Activated naive CD4-positive, alpha-beta T cell treated with anti-CD3 and anti-CD28 coated beads for 36 hours (primary cell): ENCODE measurements around the gene BCOR. TPM values are rescaled to one million over a fixed set of nuclear protein-coding genes. Genes with fewer than 3 reads are reported as not detected.
A peak's percentile ranks its signal among the peaks of the same experiment; 100 is the strongest.

Experiments
- CTCF ChIA-PET: fragments of 350-600 bp; sonication (Branson Sonifier 250); formaldehyde crosslinking; loops from one replicate; lab custom pipeline; 2021; ENCODE audit warnings: antibody characterized with exemption; lab: Charles Lee
- DNase-seq: peaks from one replicate; pipeline ENCODE4 v3.0.0-alpha.2; 2020
- H3K27ac Mint-ChIP-seq: one replicate; pipeline ENCODE4 v1.8.0; 2021; ENCODE audit warnings: mild to moderate bottlenecking, mixed read lengths
- H3K27me3 Mint-ChIP-seq: one replicate; pipeline ENCODE4 v1.8.0; 2021; ENCODE audit warnings: low read depth, mixed read lengths
- H3K36me3 Mint-ChIP-seq: one replicate; pipeline ENCODE4 v1.8.0; 2021; ENCODE audit warnings: low read depth, mixed read lengths
- H3K4me1 Mint-ChIP-seq: one replicate; pipeline ENCODE4 v1.8.0; 2021; ENCODE audit warnings: low read depth, mixed read lengths
- H3K4me3 Mint-ChIP-seq: one replicate; pipeline ENCODE4 v1.8.0; 2021; ENCODE audit warnings: mild to moderate bottlenecking, moderate library complexity, mixed read lengths
- H3K9me3 Mint-ChIP-seq: one replicate; pipeline ENCODE4 v1.8.0; 2021; ENCODE audit warnings: mixed read lengths
- intact Hi-C: fragments of 100-400 bp; cut with micrococcal nuclease; formaldehyde crosslinking; loops from one replicate; pipeline ENCODE4 v1.15.1; 2023
- total RNA-seq, 2 experiments: library from RNA; stranded (reverse); gene quantifications; one replicate each; pipeline ENCODE4 v1.2.3, GENCODE V29; 2021

The BCOR gene
- total RNA-seq: 10 to 100 TPM; 29.1 to 29.9 TPM

DNA sequence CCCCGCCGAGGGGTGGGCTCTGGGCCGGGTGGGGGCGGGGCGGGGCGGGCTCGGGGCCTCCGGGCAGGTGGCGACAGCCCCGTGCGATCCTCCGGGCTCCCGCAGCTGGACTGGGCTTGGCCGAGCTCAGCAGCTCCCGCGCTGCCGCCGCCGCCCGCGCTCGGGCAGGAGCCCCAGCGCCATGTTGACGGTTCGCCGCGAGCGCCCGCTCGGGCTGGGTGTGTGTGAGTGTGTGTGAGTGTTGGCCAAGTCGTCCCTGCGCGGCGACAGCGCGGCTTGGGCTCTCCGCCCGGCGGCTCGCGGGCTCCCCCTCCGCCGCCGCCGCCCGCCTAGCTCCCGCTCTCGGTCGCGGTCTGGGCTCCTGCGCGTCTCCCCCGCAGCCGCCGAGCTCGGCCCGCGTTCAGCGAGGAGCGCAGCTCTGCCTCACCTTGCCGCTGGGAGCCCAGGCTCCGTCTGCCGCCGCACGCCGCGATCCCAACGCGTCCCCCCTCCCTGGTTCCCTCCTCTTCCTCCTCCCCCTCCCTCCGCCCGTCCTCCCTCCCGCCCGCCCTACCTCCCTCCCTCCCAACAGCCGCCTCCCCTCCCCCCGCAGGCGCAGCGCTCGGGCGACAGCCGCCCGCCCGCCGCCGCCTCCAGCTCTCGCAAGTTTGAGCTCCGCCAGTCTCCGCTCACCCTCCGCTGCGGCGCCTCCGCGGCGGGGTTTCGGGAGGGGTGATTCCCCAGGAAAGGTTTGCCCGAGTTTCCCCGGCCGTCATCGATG lies at the start of gene BCOR:
Gene BCOR (minus strand): TSS at position 455 of the 760 bp plus-strand sequence. CDS start 20,029 bp downstream, outside the sequence.
- intact Hi-C loops: loop anchor here (1.0 to 5.0 kb wide), 8 partner anchors 9 to 1291 kb away; no protein-coding TSS in a partner anchor
- Mint-ChIP-seq H3K27ac (peak within 1 kb of the TSS; percentile 82), H3K4me1 (peaks cover 24% of the 10 kb centered on the region), H3K36me3 (no peaks in the 10 kb centered on the region), H3K9me3 (no peaks in the 10 kb centered on the region), H3K4me3 (peak within 1 kb of the TSS; percentile 86), H3K27me3 (no peaks in the 10 kb centered on the region)
- CTCF ChIA-PET: interaction anchor here (0.5 to 1.5 kb wide), 2 partner anchors 56 to 62 kb away, joined by 3 read pairs; no protein-coding TSS in a partner anchor
- peak; percentile 75 for DNase-seq

DNA sequence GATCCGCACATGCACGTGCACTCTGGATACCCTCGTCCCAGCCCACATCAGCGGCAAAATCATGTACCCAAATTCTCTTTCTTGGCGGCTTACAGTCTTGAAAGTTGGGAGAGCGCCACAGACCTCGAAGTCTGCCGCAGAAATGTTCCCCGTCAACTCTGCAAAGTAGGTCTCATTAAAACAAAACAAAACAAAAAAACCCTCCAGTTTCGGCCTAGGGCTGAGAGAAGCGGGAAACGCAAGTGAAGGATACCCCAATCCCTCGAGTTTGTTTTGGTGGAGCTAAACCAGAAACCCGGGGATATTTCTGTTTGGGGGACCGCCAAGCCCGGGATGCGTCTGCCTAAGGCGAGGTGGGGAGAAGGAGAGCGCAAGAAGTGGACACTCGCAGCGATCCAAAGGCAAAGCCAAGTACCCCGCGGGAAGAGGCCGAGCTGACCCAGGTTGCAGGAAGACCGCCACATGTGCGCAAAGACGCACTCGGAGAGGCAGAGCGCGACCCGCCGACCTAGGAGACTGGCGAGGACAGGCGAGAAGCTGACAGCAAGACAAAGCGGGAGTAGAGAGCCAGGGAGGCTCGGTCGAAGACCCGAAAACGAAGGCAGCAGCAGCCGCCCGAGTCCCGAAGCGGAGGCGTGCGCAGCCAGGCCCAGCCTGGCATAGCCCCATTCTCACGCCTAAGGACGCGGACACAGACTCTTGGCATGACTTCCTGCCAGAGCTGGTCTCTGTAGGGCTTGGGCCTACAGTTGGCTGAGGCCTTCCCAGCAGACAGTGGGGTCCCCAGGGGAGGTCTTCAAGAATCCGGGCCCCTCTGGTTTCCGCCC lies 49.6 kb upstream of the BCOR start:
- Mint-ChIP-seq H3K36me3 (no peaks in the 10 kb centered on the region), H3K9me3 (no peaks in the 10 kb centered on the region), H3K27me3 (no peaks in the 10 kb centered on the region), H3K4me1 (peaks cover 15% of the 10 kb centered on the region), H3K4me3 (peak overlapping the region; percentile 34), H3K27ac (no peak overlapping the region)
- CTCF ChIA-PET: no interaction called here
- intact Hi-C loops: no loop called here
- DNase-seq: no peak

DNA sequence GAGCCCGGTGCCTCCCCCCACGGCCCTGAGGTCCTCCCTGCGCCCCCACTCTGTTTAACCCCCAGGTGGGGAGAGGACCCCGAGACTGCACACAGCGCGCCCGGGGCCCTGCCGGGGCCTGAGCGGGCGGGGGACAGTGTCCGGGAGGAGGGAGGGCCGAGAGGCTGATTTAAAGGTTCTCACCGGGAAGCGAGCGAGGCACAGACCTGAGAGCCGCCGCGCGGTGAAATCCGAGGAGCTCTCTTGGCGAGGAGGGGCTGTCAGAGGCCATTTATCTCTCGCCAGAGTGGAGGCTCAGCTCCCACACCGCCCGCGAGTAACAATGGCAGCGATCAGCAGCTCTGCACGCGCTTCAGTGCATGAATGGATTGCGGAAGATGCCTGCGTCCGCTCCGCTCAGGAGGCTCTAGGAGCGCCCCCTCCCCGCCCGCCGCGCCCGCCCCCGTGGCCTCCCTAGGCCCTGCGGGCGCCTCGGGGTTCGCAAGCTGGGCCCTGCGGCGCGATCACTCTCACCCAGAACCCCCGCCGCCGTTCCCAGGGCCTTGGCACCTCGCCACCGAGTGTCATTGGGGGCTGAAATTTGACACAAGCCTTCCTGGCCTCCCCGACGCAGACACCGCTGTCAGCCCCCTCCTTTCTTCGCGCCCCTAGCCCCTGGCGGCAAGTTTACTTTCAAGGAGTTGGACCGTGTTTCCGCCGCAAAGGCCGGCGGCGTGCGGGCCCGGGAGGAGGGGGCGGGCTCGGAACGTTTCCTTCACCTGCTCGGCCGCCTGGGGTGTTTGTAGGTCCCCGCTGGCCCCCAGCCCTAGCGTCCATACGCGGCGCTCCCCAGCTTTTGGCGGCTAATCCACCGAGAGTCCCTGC lies 48.7 kb upstream of the BCOR start:
- no peaks in the 10 kb centered on the region for H3K27me3 Mint-ChIP-seq
- peak overlapping the region; percentile 45 for H3K4me3 Mint-ChIP-seq
- peaks cover 15% of the 10 kb centered on the region for H3K4me1 Mint-ChIP-seq
- no peaks in the 10 kb centered on the region for H3K9me3 Mint-ChIP-seq
- H3K27ac Mint-ChIP-seq: no peak overlapping the region
- no peaks in the 10 kb centered on the region for H3K36me3 Mint-ChIP-seq
- CTCF ChIA-PET: interaction anchor here (0.7 kb wide), 1 partner anchor 91 kb away, joined by 4 read pairs; no protein-coding TSS in a partner anchor
- intact Hi-C loops: no loop called here
- DNase-seq: peak; percentile 40

DNA sequence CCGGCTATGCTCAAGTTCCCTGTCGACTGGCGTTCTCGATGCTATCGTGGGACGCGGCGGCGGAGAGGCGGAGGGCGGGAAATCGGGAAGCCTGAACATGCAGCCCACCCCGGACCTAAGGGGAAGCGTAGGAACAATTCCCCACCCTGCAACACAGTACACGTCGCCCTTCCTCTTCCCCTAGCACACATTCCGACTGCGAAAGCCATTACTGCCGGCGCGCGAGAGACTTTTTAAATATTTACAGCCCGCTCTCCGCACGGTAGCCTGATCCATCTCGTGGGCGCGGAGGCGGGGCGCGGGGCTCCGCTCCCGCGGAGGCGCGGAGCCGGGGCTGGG lies 48.1 kb upstream of the BCOR start:
- Mint-ChIP-seq H3K4me3 (peak overlapping the region; percentile 58), H3K4me1 (peaks cover 15% of the 10 kb centered on the region), H3K9me3 (no peaks in the 10 kb centered on the region), H3K27ac (no peak overlapping the region), H3K36me3 (no peaks in the 10 kb centered on the region), H3K27me3 (no peaks in the 10 kb centered on the region)
- CTCF ChIA-PET: no interaction called here
- no peak for DNase-seq
- intact Hi-C loops: no loop called here

DNA sequence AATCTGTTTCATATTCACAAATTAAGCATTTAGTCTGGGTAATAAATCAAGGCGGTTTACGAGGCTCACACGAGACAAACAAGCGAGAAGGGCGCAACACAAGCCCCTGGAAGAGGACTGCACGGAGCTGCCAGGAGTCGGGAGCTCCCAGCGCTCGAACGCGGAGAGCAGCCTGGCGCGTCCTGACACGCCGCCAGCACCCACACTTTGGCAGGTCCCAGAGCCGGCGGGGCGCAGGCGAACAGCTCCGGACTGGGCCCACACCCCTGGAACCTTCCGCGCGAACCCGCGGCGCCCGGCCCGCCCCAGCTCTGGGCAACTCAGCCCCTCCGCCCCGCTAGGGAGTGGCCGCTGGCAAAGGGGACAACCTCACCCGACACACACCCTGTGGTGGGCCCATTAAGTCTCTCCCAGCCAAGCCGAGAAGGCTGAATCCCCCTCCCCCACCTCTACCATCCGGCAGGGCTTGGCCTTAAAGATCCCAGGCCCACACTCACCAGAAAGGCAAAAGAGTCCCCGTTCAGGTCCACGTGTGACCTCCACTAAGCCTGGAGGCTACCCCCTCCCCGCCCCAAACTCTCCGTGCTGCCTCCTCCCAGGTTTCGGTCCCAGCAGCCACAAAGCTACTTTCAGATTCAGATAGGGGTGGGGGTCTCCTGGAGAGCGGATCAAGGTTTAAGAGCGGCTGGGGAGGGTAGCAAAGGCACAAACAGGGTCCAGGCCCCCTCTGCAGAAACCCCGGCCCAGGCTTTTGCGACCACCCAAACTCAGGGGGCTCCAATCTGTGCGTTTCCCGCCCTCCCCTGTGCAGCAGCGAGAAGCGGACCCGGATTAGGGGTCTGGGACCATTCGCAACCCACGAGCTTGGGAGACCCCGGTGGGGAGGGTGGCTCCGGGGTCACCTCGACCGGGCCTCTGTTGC lies 47.5 kb upstream of the BCOR start:
- Mint-ChIP-seq H3K9me3 (no peaks in the 10 kb centered on the region), H3K4me3 (peak overlapping the region; percentile 58), H3K27ac (no peak overlapping the region), H3K27me3 (no peaks in the 10 kb centered on the region), H3K36me3 (no peaks in the 10 kb centered on the region), H3K4me1 (peaks cover 15% of the 10 kb centered on the region)
- CTCF ChIA-PET: no interaction called here
- intact Hi-C loops: no loop called here
- no peak for DNase-seq

DNA sequence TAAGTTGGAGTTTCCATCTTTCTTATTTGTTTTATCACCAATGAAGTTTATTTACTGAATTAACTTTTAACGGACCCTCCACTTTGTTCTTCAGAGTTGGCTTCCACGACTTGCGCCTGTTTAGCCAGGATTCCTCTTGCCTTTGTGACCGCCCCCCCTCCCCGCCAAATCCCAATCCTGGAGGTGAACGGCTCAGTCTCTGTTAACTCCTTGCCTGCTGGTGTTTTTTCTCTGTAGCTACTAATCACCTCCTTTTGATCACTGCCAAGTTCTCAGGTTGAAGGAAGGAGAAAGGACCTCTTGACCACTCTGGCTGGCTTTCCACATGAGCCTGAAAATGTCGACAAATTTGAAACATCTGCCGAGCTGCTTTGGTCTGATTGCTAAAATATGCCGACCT lies 46.8 kb upstream of the BCOR start:
- Mint-ChIP-seq H3K27me3 (no peaks in the 10 kb centered on the region), H3K36me3 (no peaks in the 10 kb centered on the region), H3K4me3 (no peak overlapping the region), H3K4me1 (peaks cover 15% of the 10 kb centered on the region), H3K27ac (no peak overlapping the region), H3K9me3 (no peaks in the 10 kb centered on the region)
- intact Hi-C loops: no loop called here
- DNase-seq: no peak
- CTCF ChIA-PET: no interaction called here

DNA sequence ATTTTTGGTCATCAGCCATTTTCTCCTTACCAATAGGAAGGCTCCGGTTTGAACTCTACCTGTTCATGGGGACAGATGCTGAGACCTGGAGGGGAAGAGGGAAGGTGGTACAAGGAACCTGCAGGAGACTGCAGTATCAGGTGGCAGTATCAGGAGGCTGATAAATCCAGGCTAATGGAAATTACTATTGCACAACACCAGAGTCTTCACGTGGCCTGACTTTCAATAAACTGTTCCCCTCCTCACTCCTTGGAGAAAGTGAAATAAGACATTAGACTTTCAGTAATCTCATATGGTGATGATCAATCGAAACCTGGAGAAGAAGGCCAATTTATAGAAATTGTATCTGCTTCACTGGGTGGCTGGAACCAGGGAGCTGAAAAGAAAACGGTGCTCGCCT lies 46.2 kb upstream of the BCOR start:
- Mint-ChIP-seq H3K27me3 (no peaks in the 10 kb centered on the region), H3K36me3 (no peaks in the 10 kb centered on the region), H3K4me3 (no peak overlapping the region), H3K4me1 (peaks cover 14% of the 10 kb centered on the region), H3K27ac (no peak overlapping the region), H3K9me3 (no peaks in the 10 kb centered on the region)
- intact Hi-C loops: no loop called here
- DNase-seq: no peak
- CTCF ChIA-PET: no interaction called here

DNA sequence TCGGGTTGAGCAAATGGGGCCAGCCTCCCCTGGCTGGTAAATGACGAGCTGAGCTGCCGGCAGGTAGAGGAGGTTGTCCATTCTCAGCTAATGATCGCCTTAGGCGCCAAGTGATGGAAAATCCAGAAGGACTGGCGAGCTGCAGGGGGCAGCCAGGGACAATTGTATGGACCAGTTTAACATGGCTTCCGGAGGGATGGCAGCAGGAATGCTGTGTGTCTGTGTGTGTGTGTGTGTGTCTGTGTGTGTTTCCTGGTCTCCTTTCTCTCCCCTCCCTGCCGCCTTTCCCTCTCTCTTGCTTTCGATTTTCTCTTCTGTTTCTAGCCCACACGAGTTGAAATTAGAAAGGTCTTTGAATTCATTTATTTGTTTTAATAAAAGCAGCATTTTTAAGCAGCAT lies 45.2 kb upstream of the BCOR start:
- CTCF ChIA-PET: no interaction called here

DNA sequence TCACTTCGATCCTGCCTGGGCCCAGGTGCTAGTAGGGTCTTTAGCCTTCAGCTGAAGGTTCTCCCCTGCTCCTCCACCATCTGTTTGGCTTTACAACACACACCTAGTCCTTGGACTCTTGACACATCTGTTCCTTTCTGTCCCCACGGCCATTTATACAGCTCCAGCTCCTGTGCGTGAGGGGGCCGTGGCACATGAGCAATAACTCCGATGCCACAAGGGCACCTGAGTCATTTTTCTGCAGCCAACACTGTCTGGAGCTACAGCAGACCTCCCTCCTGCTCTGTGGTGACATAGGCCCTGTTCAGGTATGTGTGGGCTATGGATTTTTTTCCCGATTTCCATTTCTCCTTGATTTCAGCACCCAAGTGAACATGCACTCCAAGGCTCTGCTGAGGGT lies 44.7 kb upstream of the BCOR start:
- H3K27me3 Mint-ChIP-seq: no peaks in the 10 kb centered on the region
- DNase-seq: no peak
- no peak overlapping the region for H3K27ac Mint-ChIP-seq
- CTCF ChIA-PET: no interaction called here
- peaks cover 11% of the 10 kb centered on the region for H3K4me1 Mint-ChIP-seq
- intact Hi-C loops: no loop called here
- no peaks in the 10 kb centered on the region for H3K9me3 Mint-ChIP-seq
- H3K4me3 Mint-ChIP-seq: no peak overlapping the region
- H3K36me3 Mint-ChIP-seq: no peaks in the 10 kb centered on the region

More for the DNA sequence above, 45.2 kb upstream of the BCOR start:
- intact Hi-C loops: no loop called here
- no peak for DNase-seq
- Mint-ChIP-seq H3K27ac (no peak overlapping the region), H3K4me1 (peaks cover 11% of the 10 kb centered on the region), H3K27me3 (no peaks in the 10 kb centered on the region), H3K9me3 (no peaks in the 10 kb centered on the region), H3K36me3 (no peaks in the 10 kb centered on the region), H3K4me3 (no peak overlapping the region)

DNA sequence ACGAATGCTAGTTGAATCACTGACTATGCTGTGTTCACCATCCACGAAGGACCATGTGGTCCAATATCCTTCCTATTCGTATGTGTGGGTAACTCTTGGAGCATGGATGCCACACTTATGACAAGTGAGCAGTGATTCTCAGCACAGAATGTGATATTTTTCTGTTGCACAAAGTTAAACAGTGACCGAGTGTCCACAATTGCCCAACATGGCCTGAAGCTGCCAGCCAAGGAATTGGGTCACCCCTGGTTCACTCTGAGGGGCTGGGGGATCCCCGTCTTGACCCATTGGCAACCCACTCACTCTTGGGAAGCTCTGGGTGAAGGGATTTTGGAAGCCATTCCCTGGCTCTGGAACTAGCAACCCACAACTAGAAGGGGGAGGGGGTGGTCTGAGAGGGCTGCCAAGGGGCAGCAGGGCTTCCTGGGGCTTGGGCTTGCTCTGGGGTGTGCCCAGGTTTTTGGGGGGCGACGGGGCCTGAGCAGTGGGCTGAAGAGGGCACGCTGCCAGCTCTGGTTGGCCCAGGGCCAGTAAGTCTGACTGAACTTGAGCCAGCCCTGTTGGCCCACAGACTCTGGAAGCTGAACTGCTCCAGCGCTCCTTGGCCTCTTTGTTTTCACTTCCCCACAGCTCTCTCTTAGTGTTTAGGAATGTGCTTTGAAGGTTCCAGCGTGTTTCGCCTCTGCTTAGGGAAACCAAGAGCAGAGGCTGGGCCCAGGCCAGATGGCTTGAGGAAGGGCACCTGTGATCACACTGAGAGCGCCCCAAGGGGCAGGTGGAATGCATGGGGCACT lies 43.1 kb upstream of the BCOR start:
- no peaks in the 10 kb centered on the region for H3K36me3 Mint-ChIP-seq
- no peaks in the 10 kb centered on the region for H3K27me3 Mint-ChIP-seq

DNA sequence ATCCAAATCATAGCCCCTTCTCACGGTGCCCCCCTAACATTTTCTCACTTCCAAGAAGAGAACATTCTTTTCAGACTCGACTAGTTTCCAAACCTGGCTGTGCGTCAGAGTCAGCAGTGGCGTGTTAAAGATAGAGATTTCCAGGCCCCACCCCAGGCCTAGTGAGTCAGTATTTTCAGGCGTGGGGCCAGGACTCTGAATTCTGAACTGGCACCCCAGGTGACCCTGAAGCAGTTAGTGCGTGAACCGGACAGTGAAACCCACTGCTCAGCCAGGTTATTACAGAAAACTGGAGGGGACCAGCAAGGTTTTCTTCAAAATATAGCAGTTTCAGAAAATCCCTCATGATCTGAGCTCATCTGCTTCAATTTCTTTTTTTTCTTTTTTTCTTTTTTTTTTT lies 35.0 kb upstream of the BCOR start:
- CTCF ChIA-PET: no interaction called here
- H3K27ac Mint-ChIP-seq: no peak overlapping the region
- intact Hi-C loops: no loop called here
- no peaks in the 10 kb centered on the region for H3K36me3 Mint-ChIP-seq
- no peak overlapping the region for H3K4me3 Mint-ChIP-seq
- no peaks in the 10 kb centered on the region for H3K27me3 Mint-ChIP-seq
- H3K4me1 Mint-ChIP-seq: peaks cover 3% of the 10 kb centered on the region
- H3K9me3 Mint-ChIP-seq: no peaks in the 10 kb centered on the region
- no peak for DNase-seq

More for the DNA sequence above, 43.1 kb upstream of the BCOR start:
- CTCF ChIA-PET: no interaction called here
- no peak overlapping the region for H3K27ac Mint-ChIP-seq
- no peak for DNase-seq
- intact Hi-C loops: no loop called here
- no peaks in the 10 kb centered on the region for H3K9me3 Mint-ChIP-seq
- no peak overlapping the region for H3K4me3 Mint-ChIP-seq
- peaks cover 5% of the 10 kb centered on the region for H3K4me1 Mint-ChIP-seq
